ENCODE measurements around the gene CNTN5. TPM values are rescaled to one million over a fixed set of nuclear protein-coding genes. Genes with fewer than 3 reads are reported as not detected.

The CNTN5 gene
- total RNA-seq, 4 donors from 2014 or later: 0.12 TPM; not detected in 3

GRCh38 chr11:99199341-99199740, 178.6 kb downstream of the CNTN5 start:
- Histone ChIP-seq H3K36me3 (no peaks in the 10 kb centered on the region), H3K4me1 (no peaks in the 10 kb centered on the region), H3K27me3 (no peaks in the 10 kb centered on the region), H3K4me3 (no peak overlapping the region), H3K27ac (no peak overlapping the region), H3K9me3 (no peaks in the 10 kb centered on the region)
- TF ChIP-seq POLR2A (IDR thresholded peaks at IDR 0.05): no peak
- TF ChIP-seq, protein P1, sequence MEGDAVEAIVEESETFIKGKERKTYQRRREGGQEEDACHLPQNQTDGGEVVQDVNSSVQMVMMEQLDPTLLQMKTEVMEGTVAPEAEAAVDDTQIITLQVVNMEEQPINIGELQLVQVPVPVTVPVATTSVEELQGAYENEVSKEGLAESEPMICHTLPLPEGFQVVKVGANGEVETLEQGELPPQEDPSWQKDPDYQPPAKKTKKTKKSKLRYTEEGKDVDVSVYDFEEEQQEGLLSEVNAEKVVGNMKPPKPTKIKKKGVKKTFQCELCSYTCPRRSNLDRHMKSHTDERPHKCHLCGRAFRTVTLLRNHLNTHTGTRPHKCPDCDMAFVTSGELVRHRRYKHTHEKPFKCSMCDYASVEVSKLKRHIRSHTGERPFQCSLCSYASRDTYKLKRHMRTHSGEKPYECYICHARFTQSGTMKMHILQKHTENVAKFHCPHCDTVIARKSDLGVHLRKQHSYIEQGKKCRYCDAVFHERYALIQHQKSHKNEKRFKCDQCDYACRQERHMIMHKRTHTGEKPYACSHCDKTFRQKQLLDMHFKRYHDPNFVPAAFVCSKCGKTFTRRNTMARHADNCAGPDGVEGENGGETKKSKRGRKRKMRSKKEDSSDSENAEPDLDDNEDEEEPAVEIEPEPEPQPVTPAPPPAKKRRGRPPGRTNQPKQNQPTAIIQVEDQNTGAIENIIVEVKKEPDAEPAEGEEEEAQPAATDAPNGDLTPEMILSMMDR (IDR thresholded peaks at IDR 0.05): no peak
- 50 to 67% methylated on average over 3 of the region's 3 CpGs for WGBS, 2 donors
- no peak for DNase-seq
- intact Hi-C loops (cut with DNase I): no loop called here

GRCh38 chr11:99200720-99201119, 180.0 kb downstream of the CNTN5 start:
- intact Hi-C loops (cut with DNase I): no loop called here
- 66 to 67% methylated on average over 3 of the region's 3 CpGs for WGBS, 2 donors
- no peak for DNase-seq
- H3K4me1 ChIP-seq: no peaks in the 10 kb centered on the region
- no peaks in the 10 kb centered on the region for H3K27me3 ChIP-seq
- H3K4me3 ChIP-seq: no peak overlapping the region
- no peaks in the 10 kb centered on the region for H3K36me3 ChIP-seq
- H3K9me3 ChIP-seq: no peaks in the 10 kb centered on the region
- H3K27ac ChIP-seq: no peak overlapping the region
- TF ChIP-seq POLR2A (IDR thresholded peaks at IDR 0.05): no peak
- TF ChIP-seq, protein P1 (IDR thresholded peaks at IDR 0.05): no peak

DNA sequence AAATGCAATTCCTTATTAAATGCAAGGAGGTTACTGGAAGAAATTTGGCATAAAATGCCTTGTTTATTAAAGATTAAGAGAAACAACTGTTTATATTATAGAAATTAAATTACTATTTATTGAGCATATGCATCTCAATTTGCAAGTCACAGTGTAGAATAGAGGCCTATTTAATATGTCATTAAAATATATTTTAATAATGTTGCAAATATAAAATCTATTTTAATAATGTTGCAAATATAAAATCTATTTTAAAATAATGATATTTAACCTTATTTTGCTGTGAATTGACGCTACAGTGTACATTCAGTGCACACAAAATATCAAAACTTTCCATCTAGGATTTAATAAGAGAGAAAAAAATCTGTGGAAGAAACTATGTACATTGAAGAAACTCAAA, 188.1 kb downstream of the CNTN5 start:
- no peaks in the 10 kb centered on the region for H3K4me1 ChIP-seq
- H3K9me3 ChIP-seq: no peaks in the 10 kb centered on the region
- H3K36me3 ChIP-seq: no peaks in the 10 kb centered on the region
- 30 to 80% methylated on average over 1 of the region's 1 CpG for WGBS, 2 donors
- no peak overlapping the region for H3K4me3 ChIP-seq
- TF ChIP-seq, protein P1 (IDR thresholded peaks at IDR 0.05): no peak
- TF ChIP-seq POLR2A (IDR thresholded peaks at IDR 0.05): no peak
- no peaks in the 10 kb centered on the region for H3K27me3 ChIP-seq
- intact Hi-C loops (cut with DNase I): no loop called here
- no peak overlapping the region for H3K27ac ChIP-seq
- DNase-seq: no peak

DNA sequence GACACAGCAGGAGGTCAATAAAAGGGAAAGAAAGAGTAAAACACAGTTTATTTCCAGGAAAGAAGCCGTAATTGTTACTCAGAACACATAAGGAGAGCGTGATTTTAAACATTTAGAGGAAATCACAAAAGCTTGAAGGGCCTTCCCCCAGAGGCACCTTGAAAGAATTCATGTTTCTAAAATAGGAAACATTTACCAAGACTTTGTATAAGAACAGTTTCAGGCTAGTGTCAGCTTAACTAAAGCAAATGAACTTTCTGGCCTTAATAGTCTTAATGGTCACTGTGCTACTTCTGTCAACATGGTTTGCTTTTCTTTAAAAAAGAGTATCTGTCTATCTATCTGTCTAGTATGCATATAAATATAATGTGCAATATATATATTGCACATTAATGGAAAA, 208.8 kb downstream of the CNTN5 start:
- intact Hi-C loops (cut with DNase I): no loop called here
- no peak for DNase-seq
- H3K4me1 ChIP-seq: no peaks in the 10 kb centered on the region

GRCh38 chr11:99234534-99234933, 213.8 kb downstream of the CNTN5 start:
- H3K9me3 ChIP-seq: no peaks in the 10 kb centered on the region
- TF ChIP-seq POLR2A (IDR thresholded peaks at IDR 0.05): no peak
- TF ChIP-seq, protein P1 (IDR thresholded peaks at IDR 0.05): no peak
- no peaks in the 10 kb centered on the region for H3K27me3 ChIP-seq
- no peaks in the 10 kb centered on the region for H3K4me1 ChIP-seq
- H3K4me3 ChIP-seq: no peak overlapping the region
- H3K27ac ChIP-seq: no peak overlapping the region
- DNase-seq: no peak
- intact Hi-C loops (cut with DNase I): no loop called here
- H3K36me3 ChIP-seq: no peaks in the 10 kb centered on the region

More for the DNA sequence above, 208.8 kb downstream of the CNTN5 start:
- H3K36me3 ChIP-seq: no peaks in the 10 kb centered on the region
- H3K27me3 ChIP-seq: no peaks in the 10 kb centered on the region
- no peak for TF ChIP-seq POLR2A (IDR thresholded peaks at IDR 0.05)
- no peaks in the 10 kb centered on the region for H3K9me3 ChIP-seq
- no peak overlapping the region for H3K27ac ChIP-seq
- 37 to 71% methylated on average over 2 of the region's 2 CpGs for WGBS, 2 donors
- H3K4me3 ChIP-seq: no peak overlapping the region

DNA sequence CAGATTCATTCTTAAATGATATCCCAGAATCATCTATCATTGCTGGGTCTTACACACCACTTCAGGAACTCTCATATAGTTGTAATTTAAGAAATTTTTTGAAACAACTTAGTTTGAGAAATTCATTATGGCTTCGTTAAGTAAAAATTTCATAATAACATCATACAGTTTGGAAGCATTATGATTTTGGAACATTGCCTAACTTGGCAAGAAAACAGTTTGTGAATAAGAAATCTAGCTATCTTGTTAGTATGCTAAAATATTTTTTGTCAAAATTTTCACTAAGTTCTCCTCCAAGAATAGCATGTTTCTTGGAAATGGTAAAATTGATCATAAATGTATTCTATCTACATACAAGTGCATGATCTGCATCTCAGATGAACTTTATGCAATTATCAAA, 217.7 kb downstream of the CNTN5 start:
- no peak overlapping the region for H3K27ac ChIP-seq
- no peak for DNase-seq
- H3K9me3 ChIP-seq: no peaks in the 10 kb centered on the region
- WGBS, 2 donors: 49 to 66% methylated on average over 1 of the region's 1 CpG
- intact Hi-C loops (cut with DNase I): no loop called here
- no peaks in the 10 kb centered on the region for H3K36me3 ChIP-seq
- no peaks in the 10 kb centered on the region for H3K4me1 ChIP-seq
- no peaks in the 10 kb centered on the region for H3K27me3 ChIP-seq
- no peak overlapping the region for H3K4me3 ChIP-seq
- TF ChIP-seq POLR2A (IDR thresholded peaks at IDR 0.05): no peak
- TF ChIP-seq, protein P1 (IDR thresholded peaks at IDR 0.05): no peak

Measured in esophagus squamous epithelium (tissue), 5 donors.